Activated gamma-delta T cell (primary cell): ENCODE data around the gene PRKG2.
A peak's percentile ranks its signal among the peaks of the same experiment; 100 is the strongest.
"Not testable (repeated sequence)": the region's sequence is repeated elsewhere in the genome, so short reads cannot be mapped to it uniquely, and the experiment has no call there.

ENCODE experiments used
- DNase-seq: peaks from one replicate; lab custom pipeline; 2025; lab: John Stamatoyannopoulos, UW
- total RNA-seq, 2 donors: gene quantifications; one replicate each; lab custom pipeline; 2026; lab: John Stamatoyannopoulos, UW

The PRKG2 gene
- 6.0 to 10.2 reads per million in 2 donors for total RNA-seq

DNA sequence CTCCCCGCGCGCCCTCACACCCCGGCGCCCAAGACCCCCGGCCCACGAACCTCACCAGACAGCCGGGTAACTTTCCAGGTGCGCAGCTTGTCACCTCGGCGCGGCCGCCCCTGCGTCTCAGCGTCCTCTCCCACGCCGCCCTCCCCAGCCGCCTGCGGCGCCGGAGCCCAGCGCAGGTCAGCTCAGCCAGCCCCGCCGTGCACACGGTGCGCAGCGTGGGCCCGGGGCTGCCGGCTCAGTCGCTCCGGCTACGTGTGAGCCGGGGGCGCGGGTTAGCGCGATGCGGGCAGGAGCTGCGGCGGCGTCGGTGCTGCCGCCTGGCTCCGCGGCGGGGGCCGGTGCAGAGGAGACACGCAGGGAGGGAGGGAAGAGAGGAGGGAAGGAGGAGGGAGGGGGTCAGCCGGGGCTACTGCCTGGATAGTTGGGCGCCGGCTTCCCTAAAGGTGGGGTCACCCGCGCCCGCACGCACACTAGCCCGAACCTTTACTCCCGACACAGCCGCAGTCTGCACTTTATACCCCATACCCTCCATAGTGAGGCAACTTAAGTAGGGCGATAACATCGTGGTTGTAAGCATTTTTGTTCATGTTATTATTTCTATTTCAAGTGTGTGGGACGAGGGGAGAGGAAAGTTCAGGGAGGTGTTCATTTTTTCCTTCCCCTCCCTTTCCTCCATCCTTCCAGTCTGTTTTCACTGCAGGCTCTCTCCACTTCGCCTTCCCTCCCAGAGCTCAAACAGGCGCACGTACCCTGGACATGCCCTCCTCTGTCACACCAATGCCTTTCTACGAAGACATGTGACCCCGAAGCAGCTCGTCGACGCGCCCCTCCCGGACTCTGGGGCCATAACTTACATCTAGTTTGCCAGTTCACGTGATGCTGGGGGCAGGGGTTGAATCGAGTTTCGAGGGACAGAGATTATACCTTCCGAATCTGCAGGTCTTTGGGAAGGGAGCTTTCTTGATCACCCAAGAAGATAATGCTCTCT lies at the start of gene PRKG2:
TSS of gene PRKG2 (minus strand) at position 342 of the 988 bp plus-strand sequence. CDS start 10,175 bp downstream, outside the sequence.
- peak; percentile 6 for DNase-seq

DNA sequence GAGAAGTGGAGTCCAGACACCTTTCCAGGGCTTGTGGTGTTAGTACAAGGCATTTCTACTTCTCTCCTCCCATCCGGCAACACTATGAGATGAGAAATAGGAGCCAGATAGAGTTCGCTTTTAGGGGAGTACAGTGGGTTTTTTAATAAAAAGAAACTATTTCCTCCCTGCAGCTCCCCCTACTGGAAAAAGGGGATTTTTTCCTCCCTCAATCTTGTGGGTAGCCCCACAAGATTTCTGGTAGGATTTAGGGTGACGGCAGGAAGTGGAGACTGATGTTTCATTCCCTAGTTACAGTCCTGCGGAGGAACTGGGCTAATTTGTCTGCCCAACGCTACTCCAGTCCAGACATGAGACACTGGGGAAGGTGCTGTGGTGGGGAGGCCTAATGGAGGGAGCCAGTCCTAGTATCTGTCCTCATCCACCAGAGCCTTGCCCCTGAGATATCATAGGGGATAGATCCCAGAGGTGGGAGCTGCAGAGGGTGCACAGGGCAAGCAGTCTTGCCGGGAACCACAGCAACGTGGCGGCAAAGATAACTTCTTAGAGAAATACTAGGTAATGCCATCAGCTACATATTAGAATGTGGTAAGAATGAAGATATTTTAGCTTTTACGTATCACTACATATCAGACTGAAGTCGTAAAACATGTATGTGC lies 45.5 kb upstream of the PRKG2 start:
- no peak for DNase-seq

DNA sequence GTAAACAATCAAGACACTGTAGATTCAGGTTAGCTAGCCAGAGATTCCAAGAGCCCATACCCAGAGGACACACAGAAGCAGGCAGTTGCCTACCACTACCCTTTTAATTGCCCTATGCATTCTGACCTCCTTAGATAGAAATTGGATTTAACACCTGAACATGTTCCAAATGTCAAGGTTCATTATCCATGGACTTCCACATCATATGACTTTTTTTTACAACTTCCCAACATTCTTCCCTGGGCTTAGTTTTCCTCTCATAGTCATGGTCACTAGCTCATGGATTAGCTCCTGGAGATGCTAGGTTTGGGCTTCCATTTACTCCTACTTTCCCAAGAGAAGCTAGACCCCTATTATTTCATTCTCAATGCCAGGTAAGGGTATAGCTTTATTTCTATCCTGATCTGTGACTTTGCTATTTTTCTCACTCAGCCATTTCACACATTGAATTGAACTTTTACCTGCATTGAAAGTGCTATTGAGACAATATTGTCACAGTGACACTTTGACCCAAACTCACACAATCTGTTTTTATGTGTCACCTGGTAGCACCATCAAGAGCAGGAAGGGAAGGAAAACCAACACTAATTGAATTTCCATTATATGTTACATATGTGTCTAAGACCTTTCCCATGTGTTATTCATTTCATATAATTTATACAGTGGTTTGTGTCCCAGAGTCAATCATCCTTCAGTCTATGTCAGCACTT lies 44.0 kb upstream of the PRKG2 start:
- DNase-seq: no peak

GRCh38 chr4:81257816-81258215 lies 42.8 kb upstream of the PRKG2 start:
- no peak for DNase-seq

DNA sequence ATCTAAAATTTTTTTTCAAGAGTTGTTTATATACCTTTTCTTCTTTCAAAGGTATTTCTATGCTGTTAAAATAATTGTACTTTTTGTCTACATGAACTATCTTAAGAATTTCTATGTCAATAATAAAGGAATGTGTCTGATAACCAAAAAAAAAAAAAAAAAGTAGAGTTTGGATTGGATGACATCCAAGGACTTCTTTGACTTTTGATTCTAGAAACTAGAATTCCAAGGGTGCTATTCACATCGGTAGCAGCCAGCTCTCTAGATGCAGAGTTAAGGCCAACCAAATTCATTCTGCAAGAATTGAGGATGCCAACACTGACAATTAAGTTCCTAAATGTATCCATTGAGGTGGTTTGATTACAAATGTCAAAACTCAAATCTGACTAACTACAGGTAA lies 42.0 kb upstream of the PRKG2 start:
- DNase-seq: no peak

- DNase-seq: no peak
Measured at GRCh38 chr4:81256059-81256970, 41.3 kb upstream of the PRKG2 start.

DNA sequence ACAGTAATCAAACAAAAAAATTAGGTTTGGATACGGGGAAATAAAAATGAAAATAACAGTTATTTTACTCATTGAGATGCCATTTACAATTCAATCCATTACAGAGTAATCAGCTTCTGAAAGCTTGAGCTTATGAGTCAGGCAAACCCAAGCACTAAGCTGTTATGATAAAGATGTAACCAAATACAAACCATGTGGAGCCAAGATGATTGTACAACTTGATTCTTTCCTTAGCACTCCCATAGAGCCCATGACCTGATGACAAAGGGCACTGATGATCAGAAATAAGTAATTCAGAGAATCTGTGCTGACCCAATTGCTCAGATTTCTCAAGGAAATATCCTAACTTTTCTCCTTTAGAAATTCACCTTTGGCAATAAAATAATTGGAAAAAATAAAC lies 40.5 kb upstream of the PRKG2 start:
- no peak for DNase-seq

DNA sequence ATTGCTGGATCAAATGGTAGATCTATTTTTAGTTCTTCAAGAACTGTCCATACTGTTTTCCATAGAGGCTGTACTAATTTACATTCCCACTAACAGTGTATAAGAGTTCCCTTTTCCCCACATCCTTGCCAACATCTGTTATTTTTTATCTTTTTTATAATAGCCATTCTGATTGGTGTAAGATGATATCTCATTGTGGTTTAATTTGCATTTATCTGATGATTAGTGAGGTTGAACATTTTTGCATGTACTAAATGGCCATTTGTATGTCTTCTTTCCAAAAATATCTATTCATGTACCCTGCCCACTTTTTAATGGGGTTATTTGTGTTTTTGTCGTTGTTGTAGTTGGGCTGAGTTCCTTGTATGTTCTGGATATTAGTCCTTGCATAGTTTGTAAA lies 35.4 kb upstream of the PRKG2 start:
- DNase-seq: no peak

- DNase-seq: no peak
Measured at GRCh38 chr4:81245218-81246009, 30.4 kb upstream of the PRKG2 start.

DNA sequence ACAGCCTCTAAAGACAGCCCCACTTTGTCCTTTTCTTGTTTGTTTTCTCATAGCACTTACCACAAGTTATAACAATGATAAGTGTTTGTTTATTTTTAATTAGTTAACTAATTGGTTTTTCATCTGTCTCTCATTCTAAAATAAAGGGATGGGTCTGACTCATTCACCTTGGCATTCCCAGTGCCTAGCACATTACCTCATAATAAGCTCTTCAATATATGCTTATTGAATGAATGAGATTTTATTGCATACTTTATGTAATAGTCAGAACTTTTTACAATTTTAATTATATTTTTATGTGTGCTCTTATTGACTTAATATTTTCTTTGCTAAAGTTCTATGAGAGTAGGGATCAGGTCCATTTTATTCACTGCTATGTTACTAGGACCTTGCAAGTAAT lies 22.8 kb upstream of the PRKG2 start:
- no peak for DNase-seq

DNA sequence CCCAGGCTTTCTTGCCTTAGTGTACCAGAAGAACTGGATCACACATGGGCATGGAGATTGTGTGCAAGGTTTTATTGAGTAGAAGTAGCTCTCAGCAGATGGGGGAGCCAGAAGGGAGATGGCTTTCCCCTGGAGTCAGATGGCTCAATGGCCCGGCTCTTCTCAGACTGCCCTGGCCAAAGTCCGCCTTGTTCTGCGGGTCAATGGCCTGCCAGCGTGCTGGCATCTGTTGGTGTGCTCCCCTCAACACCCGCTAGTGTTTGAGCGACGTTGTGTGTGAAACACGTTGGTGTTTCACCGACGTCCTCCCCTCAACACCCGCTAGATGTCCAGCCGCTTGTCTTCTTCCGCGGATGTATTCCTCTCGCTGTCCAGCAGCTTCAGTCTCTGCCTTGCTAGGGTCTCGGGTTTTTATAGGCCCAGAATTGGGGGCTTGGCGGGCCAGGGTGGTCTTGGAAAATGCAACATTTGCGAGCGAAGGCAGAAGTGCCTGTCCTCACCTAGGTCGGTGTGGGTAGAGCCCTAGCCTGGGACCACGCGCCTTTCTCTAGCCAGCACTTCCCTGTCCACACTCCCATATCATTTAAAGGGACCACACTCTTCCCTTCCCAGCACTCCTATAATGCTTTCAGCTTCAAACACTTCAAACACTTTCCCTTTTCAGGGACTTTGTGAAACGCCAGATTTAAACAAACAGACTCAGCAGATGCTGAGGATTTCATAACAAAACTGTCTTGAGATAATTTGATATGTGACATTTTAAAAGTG lies 21.1 kb upstream of the PRKG2 start:
- DNase-seq: no peak

GRCh38 chr4:81227968-81228367 lies 12.9 kb upstream of the PRKG2 start:
- no peak for DNase-seq

DNA sequence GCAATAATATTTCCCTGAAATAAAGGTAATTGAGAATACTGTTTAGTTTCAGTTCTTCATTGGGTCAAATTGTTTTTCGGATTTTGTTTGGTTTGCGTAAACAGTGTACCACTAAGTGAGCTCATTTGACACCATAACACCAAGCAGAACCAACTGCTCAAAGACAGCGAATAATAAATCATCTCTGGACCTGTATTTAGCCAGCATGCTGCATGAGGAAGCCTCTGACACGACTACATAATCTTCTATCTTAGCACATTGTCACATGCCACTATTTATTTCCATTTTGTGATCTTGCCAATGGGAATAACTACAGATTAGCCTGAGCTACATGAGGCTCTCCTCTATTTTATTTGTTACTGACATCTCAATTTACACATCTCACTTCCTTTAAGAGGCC lies 12.1 kb upstream of the PRKG2 start:
- DNase-seq: no peak

DNA sequence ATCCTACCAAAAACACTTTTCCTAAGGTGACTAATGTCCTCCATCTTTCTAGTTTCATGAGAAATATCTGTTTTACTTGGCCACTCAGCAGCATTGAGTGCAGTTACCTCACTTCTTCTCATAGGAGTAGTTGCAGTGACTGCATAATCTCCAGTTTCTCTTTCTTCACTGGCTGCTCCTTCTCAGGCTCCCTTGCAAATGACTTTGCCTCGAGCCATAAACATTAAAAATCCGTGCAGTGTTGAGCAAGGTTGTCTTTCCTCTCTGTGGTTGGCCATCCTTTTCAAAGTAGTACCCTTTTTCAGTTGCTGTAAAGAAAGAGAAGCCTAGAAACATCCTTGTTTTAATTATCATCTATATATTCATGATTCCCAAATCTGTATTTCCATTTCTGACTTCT lies 10.2 kb upstream of the PRKG2 start:
- DNase-seq: no peak

DNA sequence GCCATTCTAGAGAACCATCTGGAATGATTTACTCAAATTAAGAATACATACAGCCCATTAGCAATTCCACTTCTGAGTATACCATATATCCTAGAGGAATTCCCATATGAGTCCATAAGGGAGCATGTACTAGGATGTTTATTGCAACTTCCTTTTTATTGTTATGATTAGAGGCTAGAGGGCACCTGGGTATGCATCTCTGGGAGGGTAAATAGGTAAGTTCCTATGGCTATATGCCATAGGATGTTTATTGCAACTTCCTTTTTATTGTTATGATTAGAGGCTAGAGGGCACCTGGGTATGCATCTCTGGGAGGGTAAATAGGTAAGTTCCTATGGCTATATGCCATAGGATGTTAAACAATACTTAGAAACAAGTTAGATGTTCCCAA lies 7.1 kb upstream of the PRKG2 start:
- not testable (repeated sequence) for DNase-seq

- no peak for DNase-seq
Measured at GRCh38 chr4:81221303-81222081, 6.5 kb upstream of the PRKG2 start.

- no peak for DNase-seq
Measured at GRCh38 chr4:81220271-81220670, 5.2 kb upstream of the PRKG2 start.

DNA sequence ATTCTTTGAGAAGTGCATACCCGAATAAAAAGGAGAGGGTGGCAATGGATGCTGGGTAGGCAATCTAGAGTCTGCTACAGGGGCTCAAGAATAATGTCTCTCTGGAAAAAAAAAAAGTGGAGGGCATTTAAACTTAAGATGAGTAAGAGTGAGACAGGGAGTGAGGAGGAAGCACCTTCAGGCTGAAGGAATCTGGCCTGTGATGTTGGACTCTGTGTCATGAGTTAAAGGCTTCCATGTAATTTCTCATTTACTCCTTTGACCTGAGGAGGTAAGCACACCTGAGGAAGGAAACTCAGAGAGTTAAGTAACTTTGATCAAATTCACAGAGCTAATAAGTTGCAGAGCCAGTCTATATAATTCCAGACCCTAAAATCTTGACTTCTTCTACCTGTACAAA lies 3.2 kb upstream of the PRKG2 start:
- DNase-seq: no peak

DNA sequence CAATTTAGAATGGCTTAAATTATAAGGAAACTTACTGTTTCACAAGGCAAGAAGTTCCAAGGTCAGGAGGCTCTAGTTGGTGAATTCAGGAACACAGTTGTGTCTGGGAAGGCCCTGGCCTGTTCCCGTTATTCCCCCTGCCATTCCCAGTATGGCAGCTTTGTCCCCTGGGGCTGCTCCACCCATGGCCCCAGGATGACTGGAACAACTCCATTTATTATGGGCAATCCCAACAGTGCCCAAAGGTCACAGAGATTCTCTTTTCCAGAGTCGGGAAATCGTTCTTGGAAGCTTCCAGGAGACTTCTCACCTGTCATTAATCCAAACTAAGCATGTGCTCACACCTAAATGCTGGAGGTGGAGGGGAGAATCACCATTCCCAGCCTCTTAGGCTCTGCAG lies 2.8 kb upstream of the PRKG2 start:
- no peak for DNase-seq
